HG03521 (cell line): Measurements from ENCODE around the gene PHACTR1.
"Not testable (repeated sequence)": the region's sequence is repeated elsewhere in the genome, so short reads cannot be mapped to it uniquely, and the experiment has no call there.

Experiments used
- ATAC-seq: cut with Tn5 transposase; IDR thresholded peaks from one replicate; pipeline ENCODE4 v1.9.1; 2021; ENCODE audit warnings: mild to moderate bottlenecking, moderate library complexity; ENCODE audit not compliant: unreplicated experiment

PHACTR1 gene

DNA sequence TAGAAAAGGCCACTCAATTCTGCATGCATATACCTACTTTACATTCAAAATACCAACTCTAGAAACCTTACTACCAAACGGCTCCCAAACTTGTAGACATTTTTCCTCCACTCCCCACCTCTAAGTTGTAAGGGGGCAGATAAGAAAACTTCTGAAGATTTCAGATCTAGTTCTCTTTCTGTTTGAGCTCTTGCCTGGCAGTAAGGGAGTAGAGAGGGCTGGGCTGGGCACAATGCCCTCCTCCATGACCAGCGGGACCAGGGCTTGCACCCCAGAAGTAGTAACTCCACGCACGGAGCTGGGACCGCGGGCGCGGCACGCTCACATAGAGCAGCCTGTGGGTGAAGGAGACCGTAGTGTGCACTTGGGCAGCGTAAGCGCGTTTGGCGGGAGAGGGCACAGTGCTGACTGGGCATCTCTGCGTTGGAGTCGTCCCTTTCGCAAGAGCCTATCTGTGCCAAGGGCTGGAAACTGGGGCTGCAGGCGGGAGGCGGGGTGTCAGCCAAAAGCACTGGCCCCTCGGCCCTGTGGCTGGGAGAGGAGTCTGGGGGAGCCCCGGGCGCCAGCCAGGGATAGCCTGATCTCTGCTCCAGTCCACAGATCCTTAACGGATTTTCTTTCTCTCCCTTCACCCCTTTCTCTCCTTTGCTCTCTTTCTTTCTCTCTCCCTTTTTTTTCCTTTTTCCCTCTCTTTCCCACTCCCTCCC, 32.4 kb downstream of the PHACTR1 start:
- no peak for ATAC-seq

DNA sequence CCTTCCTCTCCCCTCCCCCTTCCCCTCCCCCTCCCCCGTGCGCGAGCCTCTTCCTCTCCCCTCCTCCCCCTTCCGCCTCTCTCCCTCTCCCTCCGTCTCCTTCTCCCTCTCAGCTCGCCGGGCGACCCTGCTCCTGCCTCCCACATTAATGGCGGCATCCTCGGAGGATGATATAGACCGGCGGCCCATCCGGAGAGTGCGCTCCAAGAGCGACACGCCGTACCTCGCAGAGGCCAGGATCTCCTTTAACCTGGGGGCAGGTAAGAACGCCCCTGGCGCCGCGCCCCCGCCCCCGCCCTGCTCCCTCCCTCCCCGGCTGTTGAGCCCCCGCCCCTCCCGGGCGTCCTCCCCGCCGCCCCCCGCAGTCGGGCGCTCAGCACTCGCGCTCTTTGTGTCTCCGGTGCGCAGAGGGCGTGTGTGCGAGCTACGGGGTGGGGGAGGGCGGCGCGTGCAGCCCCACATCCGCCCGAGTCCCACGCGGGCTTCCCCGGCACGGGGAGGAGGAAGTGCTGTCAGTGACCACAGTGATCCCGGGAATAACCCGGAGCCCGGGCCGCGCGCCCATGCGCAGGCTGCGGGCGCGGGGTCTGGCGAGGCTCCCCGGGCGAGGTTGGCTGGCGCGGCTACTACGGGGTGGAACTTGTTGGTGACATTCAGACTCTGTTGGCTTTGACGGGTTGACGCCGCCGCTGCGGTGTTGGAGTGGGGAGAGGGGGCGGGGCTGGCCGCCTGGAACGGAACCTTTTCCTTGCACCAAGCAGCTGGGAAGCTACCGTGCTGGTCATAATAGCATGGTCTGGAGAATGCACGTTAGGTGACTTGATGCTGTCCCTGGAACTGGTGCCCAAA, 33.2 kb downstream of the PHACTR1 start:
- ATAC-seq, result no peak

DNA sequence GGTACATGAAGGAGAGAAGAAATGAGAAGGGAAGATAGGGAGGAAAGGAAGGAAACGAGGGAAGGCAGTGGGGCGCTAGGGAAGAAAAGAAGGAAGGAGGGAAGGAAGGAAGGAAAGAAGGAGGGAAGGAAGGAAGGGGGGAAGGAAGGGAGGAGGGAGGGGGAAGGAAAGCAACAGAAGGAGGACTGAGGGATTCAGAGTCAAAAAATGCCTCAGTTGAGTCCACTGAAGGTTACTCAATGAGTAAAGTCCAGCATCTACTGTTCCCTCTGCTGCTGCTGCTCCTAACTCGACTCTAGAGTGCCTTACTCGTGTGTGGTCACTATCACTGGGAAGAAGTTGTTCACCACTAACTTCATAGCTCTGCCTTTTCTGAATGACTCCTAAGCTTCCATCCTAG, 33.8 kb downstream of the PHACTR1 start:
- ATAC-seq, result no peak

DNA sequence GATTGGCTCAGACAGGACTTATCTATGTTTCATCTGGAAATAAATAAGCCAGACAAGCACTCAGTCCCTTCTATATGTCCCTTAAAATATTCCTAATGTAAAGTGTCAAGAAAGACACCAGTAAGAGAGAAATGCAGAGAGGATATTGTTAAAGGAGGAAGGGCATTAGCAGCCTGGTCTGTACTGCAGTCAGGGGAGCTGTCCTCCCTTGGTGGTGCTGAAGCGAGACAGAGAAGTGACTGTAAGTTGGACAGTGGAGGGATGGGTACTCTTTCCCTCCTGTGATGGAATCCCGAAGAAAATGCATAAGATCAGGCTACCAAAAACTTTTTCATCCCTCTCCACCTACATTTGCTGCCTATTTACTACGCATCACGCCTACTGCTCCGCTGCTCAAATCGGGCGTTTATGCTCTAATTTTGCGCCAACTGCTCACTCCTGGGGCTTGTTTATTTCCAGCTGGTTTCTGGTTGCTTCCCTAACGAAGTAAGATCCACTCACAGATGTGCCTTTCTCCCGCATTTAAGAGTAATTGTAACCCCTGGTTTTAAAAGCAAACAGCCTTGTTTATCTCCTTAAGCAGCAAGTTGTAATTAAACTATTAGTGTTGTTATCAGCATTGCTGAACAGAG, 35.2 kb downstream of the PHACTR1 start:
- no peak for ATAC-seq

DNA sequence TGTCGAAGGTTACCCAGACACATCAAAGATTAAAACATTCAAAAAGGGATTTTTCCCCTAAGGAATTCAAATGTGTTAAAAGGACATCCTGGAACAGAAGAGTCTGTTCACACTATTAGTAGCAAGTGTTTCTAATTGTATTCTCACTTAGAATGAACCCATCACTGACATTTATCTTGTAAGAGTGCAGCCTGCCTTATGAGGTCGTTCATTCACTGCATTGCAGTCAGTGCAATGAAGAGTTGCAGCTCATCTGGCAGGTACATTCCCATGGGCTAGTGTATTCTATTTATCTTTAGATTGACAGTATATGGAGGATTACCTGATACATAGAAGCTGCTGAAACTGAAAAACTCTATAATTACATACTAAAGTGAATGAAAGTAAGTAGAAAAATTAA, 36.5 kb downstream of the PHACTR1 start:
- ATAC-seq, result no peak

DNA sequence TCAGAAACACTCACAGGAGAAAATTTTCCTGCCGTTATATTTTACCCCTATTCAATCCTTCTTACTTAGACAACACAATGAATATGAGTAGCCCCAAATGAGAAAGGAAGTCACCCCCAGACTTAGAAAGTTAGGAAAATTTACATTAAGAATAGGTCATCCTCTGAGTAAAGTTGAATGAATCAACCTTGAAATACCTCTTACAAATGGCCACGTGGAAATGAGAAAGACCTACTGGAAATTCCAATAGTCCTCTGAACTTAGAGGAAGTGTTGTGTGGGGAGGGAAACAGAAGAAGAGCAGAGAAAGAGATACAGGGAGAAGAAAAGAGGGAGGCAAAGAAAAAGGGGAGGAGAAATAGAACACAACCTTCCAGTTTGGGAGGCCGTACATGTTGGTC, 43.7 kb downstream of the PHACTR1 start:
- no peak for ATAC-seq

DNA sequence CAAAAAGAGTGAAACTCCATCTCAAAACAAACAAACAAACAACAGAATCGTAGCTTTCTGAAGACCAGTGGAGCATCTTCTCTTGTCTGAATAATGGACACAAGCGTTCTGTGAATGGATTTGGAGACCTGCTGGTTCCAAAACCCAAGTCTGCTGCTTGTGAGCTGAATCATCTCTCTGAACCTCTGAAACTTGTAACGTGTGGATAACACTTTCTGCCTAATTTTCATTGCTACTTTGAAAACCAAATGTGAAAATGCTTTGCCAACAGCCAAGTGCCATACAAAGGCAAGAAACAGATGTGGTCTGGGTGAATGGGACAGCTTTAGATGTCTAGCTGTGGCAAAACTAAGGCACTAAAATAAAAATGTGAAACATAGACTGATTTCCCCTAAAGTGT, 44.3 kb downstream of the PHACTR1 start:
- no peak for ATAC-seq

DNA sequence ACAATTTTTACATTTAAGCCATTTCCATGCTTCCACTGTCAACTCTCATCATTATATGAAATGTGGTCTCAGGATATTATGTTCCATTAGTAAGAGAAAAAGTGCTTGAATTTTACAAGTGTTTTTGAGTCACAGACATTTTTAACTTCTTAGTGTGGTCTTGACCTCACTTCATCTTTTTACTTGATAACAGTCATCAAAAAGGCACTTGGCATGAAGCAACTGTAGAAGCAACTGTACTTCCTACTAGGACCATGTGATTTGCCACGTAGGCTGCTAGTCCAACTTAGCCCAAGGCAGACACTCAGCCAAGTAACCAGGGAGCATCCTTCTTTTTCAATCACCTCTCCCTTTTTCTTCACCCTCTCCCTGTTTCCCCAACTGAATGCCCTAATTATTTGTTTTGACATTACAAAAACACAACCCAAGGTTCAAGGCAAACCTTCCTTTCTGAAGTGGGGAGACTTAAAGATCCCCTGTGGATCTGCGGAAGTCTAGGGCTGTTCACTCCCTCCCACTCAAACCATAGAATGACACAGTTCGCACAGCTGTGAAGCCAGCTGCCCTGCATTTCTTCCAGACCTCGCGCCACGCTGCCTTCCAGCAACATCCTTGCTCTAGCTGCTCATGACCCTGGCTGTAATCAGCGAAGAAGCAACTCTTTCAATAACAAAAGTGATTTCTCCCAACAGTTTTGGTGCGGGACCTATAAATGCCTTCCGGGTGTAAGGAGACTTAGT, 45.0 kb downstream of the PHACTR1 start:
- no peak for ATAC-seq

DNA sequence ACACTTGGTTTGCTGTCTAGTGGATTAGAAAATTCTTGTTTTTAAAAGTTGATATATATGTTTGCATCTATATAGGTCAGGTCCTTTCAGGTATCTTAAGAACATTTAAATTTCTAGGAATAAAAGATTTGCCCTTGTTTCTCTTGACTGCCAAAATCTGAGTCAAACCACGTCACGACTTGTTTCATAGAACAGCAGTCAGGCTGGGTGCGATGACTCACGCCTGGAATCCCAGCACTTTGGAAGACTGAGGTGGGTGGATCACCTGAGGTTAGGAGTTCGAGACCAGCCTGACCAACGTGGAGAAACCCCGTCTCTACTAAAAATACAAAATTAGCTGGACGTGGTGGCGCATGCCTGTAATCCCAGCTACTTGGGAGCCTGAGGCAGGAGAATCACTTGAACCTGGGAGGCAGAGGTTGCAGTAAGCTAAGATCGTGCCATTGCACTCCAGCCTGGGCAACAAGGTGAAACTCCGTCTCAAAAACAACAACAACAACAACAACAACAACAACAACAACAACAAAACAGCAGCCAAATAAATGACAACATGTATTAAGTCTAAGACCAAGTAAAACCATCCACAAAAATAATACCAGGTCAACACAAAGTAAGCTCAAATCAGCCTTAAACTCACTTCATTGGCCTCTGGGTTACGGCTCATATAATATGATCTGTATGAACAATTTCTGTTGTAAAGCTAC, 46.3 kb downstream of the PHACTR1 start:
- not testable (repeated sequence) for ATAC-seq

DNA sequence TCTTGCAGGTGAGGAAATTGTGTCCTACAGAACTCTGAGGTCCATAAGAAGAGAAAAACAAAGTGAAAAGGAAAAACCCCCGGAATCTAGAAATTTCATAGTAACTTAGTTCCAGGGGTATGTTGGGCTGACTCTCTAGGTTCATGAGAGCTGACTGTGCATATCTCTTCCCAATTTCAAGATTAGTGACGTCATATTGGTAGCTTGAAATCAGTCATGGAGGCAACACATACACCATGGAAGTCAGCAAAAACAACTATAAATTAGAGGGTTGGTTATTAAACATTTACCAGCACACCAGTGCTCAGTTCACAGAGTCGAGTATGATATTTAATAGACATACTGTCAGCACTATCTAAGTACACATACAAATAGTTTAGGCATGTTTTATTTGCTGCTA, 49.8 kb downstream of the PHACTR1 start:
- no peak for ATAC-seq

DNA sequence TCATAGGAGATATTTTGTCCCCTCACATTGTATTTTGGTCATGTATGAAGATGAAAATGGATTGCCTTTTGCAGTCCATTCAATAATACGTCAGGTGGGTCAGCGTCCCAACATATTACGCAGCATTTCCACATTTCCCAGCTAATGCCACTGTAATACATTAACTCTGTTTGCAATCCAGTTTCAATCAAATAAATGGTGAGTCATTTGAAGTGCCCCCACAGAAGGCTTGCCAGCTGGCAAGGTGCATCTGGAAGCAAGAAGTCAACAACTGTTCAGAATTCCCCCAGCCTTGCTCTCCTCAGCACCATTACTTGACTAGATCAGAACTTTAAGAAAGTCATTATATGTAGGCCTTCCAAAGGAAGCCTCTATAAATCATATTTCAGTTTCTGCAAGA, 50.4 kb downstream of the PHACTR1 start:
- no peak for ATAC-seq

DNA sequence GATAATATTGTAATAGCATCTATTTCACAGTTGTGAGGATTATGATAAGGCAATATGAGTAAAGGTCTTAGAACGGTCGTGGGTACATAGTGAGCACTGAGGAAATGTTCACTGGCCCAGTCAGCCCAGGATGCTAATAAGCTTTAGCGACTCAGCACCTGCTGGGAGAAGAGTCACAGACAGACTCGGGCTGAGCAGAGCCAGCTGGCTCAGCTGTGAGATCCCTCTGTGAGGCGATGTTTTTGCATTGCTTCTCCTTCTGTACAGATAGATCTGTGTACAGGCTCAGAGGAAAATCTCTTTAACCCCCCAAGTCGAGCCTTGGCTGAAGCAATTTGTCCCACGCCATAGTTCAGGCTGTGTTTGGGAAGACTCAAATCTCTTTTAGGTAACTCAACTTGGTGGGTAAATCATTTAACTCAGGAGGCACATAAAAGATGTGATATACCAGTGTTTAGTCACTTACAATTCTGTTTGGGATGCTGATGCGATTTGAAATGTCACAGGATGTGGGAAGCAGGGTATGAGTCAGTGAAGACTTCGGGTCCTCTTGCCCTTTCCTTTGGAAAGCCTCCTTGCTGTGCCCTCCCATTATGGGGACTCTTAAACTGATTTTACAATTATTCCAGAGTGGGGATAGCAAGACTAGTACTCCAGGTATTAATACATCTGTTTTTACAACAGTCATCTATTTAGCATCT, 53.1 kb downstream of the PHACTR1 start:
- no peak for ATAC-seq

DNA sequence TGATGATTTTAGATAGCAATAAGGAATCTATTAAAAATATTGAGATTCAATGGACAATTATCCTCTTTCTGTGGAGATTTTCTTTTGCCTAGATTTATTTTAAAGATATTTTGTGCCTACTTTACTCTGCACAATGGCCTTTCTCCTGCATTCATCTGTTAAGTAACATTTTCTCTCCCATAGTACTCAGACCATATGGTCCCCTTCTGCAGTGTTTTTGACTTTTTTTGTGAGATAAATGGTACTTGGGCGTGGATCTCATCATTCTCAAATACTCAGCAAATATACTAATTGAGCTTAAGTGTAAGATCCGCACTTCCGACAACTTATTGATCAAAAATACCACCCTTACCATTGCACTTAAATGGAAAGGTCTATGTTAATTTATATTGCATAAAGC, 55.8 kb downstream of the PHACTR1 start:
- no peak for ATAC-seq

DNA sequence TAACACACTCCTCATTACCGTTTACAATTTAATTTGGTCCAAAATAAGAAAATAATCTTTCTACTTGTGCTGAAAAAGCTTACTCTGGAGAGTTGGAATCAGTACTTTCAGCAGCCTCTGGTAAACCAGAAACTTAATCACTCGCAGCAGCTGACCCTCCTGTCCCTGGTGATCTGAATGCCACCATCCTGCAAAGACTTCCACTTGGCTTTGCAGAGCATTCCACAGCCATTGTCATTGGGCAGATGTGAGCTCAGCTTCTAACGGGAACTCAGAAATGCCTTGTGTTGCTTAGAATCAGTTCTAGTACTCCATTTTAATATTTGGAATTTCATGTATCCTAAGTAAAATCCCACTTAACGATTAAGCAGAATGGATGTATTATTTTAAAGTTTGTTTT, 59.7 kb downstream of the PHACTR1 start:
- ATAC-seq, result no peak

DNA sequence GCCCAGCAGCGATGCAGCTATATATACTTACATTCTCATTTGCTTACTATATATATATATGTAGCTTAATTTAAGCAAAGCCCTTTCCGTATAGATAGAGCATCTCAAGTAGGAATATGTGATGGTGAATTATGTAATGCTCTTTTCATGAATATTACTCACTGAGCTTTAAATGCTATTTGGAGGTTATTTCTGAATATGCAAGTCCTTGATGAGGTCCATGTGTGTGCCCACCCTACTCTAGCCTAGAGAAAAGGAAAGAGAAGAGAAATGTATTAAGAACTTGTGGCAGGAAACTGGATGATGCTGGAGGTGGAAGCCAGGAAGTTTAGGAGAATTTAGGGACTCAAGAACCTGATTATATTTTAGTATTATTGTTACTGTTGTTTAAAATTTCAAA, 63.2 kb downstream of the PHACTR1 start:
- ATAC-seq, result no peak

DNA sequence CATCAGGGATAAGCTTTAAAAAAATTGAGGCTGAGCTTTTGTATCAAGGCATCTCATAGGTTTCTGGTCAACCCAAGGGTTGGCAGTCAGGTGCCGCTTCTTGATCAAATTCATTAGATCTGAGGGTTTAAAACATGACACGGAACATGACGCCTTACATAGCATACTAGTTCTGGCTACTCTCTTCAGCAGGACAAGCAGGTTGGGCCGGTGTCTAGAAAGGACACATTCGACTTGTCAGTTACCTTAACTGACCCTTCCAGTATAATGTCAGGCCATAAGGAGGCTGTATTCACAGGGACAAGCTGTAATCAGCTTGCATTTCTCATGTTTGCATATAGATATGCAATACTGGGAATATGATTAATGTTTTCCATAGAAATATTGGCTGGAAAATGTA, 65.6 kb downstream of the PHACTR1 start:
- no peak for ATAC-seq

DNA sequence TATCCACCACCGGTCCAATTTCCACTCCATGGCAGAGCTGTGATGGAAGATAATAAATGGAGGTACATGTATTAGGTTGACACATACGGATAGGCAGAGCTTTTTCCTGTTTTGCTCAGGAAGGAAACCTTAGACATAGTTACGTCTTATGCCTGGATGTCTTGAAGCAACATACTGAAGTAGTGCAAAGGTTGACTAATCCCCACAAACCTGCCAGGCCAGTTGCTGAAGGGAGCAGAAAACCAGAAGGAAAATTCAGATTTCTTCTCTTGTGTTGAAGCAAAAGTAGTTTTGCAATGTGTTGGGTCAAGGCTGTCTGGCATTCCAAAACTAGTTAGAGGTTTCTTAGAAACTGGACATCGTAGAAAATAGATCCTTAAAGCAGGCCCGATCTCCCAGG, 68.7 kb downstream of the PHACTR1 start:
- no peak for ATAC-seq

DNA sequence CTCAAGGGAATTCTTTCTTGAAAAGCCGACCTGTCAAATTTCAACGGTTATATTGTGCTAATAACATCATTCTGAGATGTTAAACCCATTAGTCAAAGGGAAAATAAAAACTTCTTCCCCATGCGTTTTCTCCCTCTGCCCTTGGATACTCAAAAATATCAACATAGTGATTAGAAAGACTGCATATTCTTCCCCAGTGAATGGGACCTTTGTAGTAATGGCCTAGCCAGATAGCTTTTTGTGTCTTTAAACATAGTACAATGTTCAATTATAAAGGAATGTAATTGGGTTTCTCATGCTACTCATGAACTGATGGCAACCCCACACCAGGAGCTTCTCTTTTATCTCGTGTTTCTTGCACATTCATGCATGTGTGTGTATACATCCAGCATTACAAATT, 69.4 kb downstream of the PHACTR1 start:
- no peak for ATAC-seq

DNA sequence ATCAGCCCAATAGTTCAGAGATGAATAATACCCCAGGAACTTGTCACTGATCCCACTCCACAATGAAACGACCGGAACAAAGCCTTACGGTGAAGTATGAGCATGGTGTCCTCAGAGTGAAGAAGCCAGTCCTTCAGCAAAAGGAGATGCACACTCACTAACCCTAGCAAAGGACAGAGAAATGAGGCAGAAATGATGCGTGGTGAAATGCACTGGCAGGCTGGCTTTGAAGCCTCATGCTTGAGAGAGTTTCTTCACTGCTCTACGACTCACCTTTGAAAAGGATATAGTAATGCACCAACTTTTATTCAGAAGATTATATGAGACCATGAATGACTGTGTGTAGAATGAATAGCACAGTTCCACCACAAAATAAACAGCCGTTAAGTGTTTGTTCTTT, 74.8 kb downstream of the PHACTR1 start:
- no peak for ATAC-seq

DNA sequence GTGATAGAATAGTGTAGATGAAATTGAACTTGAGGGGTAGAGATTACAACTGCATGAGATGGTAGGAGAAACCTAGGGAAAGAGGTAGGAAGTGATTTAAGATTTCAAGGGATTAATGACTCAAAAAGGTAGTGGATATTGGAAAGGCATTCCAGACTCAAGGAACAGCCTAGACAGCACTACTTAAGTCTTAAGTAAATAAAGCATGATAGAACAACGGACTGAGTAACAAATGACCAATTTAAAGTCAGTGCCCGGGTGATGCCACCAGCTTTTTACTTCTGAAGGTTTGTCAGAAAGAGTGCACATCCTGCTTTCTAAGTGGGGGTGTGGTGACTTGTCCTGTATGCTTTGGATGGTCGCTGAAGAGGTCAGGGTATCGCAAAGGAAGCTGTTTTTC, 81.8 kb downstream of the PHACTR1 start:
- ATAC-seq, result no peak
